HepG2 (cell line): Measurements from ENCODE around the gene OSER1. TPM values are rescaled to one million over a fixed set of nuclear protein-coding genes. Genes with fewer than 3 reads are reported as not detected.
A peak's percentile ranks its signal among the peaks of the same experiment; 100 is the strongest.

Experiments used
- ATRX ChIP-seq: sonication (generic); formaldehyde crosslinking; IDR thresholded peaks from 2 replicates; pipeline ENCODE4 v1.4.0; 2020; ENCODE audit warnings: missing genetic modification reagents, borderline replicate concordance
- DMTF1 ChIP-seq: sonication (generic); formaldehyde crosslinking; IDR thresholded peaks from 2 replicates; pipeline ENCODE4 v1.4.0; 2020; ENCODE audit warnings: mild to moderate bottlenecking, missing genetic modification reagents
- E2F1 ChIP-seq: sonication (generic); formaldehyde crosslinking; IDR thresholded peaks from 2 replicates; pipeline ENCODE4 v1.5.0; 2020; ENCODE audit warnings: missing genetic modification reagents
- FOXA1 ChIP-seq, 2 experiments: fragments of 450-650 bp in 1 of 2; sonication (generic) in 1 of 2; formaldehyde crosslinking in 1 of 2; IDR thresholded peaks; 2 replicates each; pipeline versions ENCODE4 v1.4.0 to v1.6.1; 2016 to 2020; ENCODE audit warnings: missing genetic modification reagents in 1 of 2
- HINFP ChIP-seq: sonication (generic); formaldehyde crosslinking; IDR thresholded peaks from 2 replicates; pipeline ENCODE4 v1.4.0; 2020; ENCODE audit warnings: low read depth, mild to moderate bottlenecking, missing genetic modification reagents
- IRF1 ChIP-seq: sonication (generic); formaldehyde crosslinking; IDR thresholded peaks from 2 replicates; pipeline ENCODE4 v1.4.0; 2020; ENCODE audit warnings: low read depth, mild to moderate bottlenecking, missing genetic modification reagents
- JUNB ChIP-seq: sonication (generic); formaldehyde crosslinking; IDR thresholded peaks from 2 replicates; pipeline ENCODE4 v1.8.0; 2022; ENCODE audit warnings: missing genetic modification reagents, mild to moderate bottlenecking, borderline replicate concordance
- MATR3 ChIP-seq: sonication (generic); formaldehyde crosslinking; IDR thresholded peaks from 2 replicates; pipeline ENCODE4 v1.4.0; 2020; ENCODE audit warnings: missing genetic modification reagents
- MIER2 ChIP-seq: IDR thresholded peaks from 2 replicates; pipeline ENCODE4 v1.6.1; 2016; ENCODE audit warnings: missing biosample characterization, missing genetic modification reagents
- MTA3 ChIP-seq: sonication (generic); formaldehyde crosslinking; IDR thresholded peaks from 2 replicates; pipeline ENCODE4 v1.4.0; 2020; ENCODE audit warnings: missing genetic modification reagents
- RBAK ChIP-seq: sonication (generic); formaldehyde crosslinking; IDR thresholded peaks from 2 replicates; pipeline ENCODE4 v1.5.1; 2020; ENCODE audit warnings: mild to moderate bottlenecking, missing genetic modification reagents
- SP4 ChIP-seq: sonication (generic); formaldehyde crosslinking; IDR thresholded peaks from 2 replicates; pipeline ENCODE4 v1.8.1; 2023; ENCODE audit warnings: mild to moderate bottlenecking, missing genetic modification reagents
- STAG1 ChIP-seq: sonication (generic); formaldehyde crosslinking; IDR thresholded peaks from 2 replicates; pipeline ENCODE4 v1.4.0; 2020; ENCODE audit warnings: missing genetic modification reagents
- TGIF2 ChIP-seq: IDR thresholded peaks from 2 replicates; pipeline ENCODE4 v1.6.1; 2016; ENCODE audit warnings: control low read depth, missing compliant biosample characterization
- ZBTB21 ChIP-seq: sonication (generic); formaldehyde crosslinking; IDR thresholded peaks from 2 replicates; pipeline ENCODE4 v1.4.0; 2020; ENCODE audit warnings: missing genetic modification reagents
- ZBTB46 ChIP-seq: sonication (generic); formaldehyde crosslinking; IDR thresholded peaks from 2 replicates; pipeline ENCODE4 v1.4.0; 2020; ENCODE audit warnings: mild to moderate bottlenecking, missing genetic modification reagents, borderline replicate concordance
- ZFP36L2 ChIP-seq: sonication (generic); formaldehyde crosslinking; IDR thresholded peaks from 2 replicates; pipeline ENCODE4 v1.4.0; 2020; ENCODE audit warnings: missing genetic modification reagents
- ZKSCAN5 ChIP-seq: sonication (generic); formaldehyde crosslinking; IDR thresholded peaks from 2 replicates; pipeline ENCODE4 v1.5.1; 2020; ENCODE audit warnings: mild to moderate bottlenecking, missing genetic modification reagents
- ZNF30 ChIP-seq: sonication (generic); formaldehyde crosslinking; IDR thresholded peaks from 2 replicates; pipeline ENCODE4 v1.5.0; 2020; ENCODE audit warnings: mild to moderate bottlenecking, missing genetic modification reagents
- ZNF451 ChIP-seq: sonication (generic); formaldehyde crosslinking; IDR thresholded peaks from 2 replicates; pipeline ENCODE4 v1.5.0; 2020; ENCODE audit warnings: mild to moderate bottlenecking, missing genetic modification reagents
- ZNF567 ChIP-seq: sonication (generic); formaldehyde crosslinking; IDR thresholded peaks from 2 replicates; pipeline ENCODE4 v1.8.1; 2023; ENCODE audit warnings: mild to moderate bottlenecking, missing genetic modification reagents, borderline replicate concordance
- polyA plus RNA-seq, 8 experiments: library from polyadenylated mRNA; depleted of rRNA in 3 of 8; stranded (reverse) in 7 of 8; unstranded in 1 of 8; fragments of >200 nt; fragmentation: Illumina TruSeq in 4 of 8; extraction: Trizol in 4 of 8; gene quantifications; 2 replicates each; pipeline versions ENCODE4 v1.2.1 to v1.2.3, GENCODE V29; 2011 to 2016; ENCODE audit warnings: low read depth in 4 of 8, missing spikeins in 1 of 8, mixed read lengths in 1 of 8; ENCODE audit not compliant: insufficient read depth in 1 of 8
- total RNA-seq, 5 experiments: library from RNA; depleted of rRNA; stranded (reverse); fragments of >200 nt; fragmentation: Illumina TruSeq; extraction: Trizol; gene quantifications; 2 replicates each; pipeline ENCODE4 v1.2.3, GENCODE V29; 2016; ENCODE audit warnings: low read depth in 1 of 5

OSER1 gene
- total and polyA plus RNA-seq, 2 of the 13 experiments (the other 11 are each of a cell fraction or from before 2014, with no cell fraction given): 71.2 to 71.5 TPM

GRCh38 chr20:44209686-44210405 is 725 bp downstream of the OSER1 start (continued):
- 0 out of 2 replicates have a peak, but pooled peaks have one; percentile 33 for TF ChIP-seq DMTF1 (CRISPR knock-in tag)
- TF ChIP-seq TGIF2 (CRISPR knock-in tag): peak; percentile 44; the same call in 1 of the 2 replicates
- peak; percentile 68 for TF ChIP-seq JUNB
- TF ChIP-seq ZNF451: no peak
- TF ChIP-seq FOXA1 (IDR thresholded peaks at IDR 0.05): no peak
- TF ChIP-seq FOXA1 (CRISPR knock-in tag; IDR thresholded peaks at IDR 0.05): no peak
- no peak for TF ChIP-seq MTA3 (CRISPR knock-in tag)
- TF ChIP-seq ATRX (CRISPR knock-in tag): no peak
- TF ChIP-seq SP4 (CRISPR knock-in tag): no peak
- TF ChIP-seq MATR3: peak; percentile 85; the same call in 1 of the 2 replicates
- TF ChIP-seq HINFP (CRISPR knock-in tag): 0 out of 2 replicates have a peak, but pooled peaks have one; percentile 7
- TF ChIP-seq E2F1 (CRISPR knock-in tag): 0 out of 2 replicates have a peak, but pooled peaks have one; percentile 5
- no peak for TF ChIP-seq STAG1 (CRISPR knock-in tag)
- TF ChIP-seq ZNF567 (CRISPR knock-in tag): peak; percentile 52; the same call in 1 of the 2 replicates
- peak; percentile 58; the same call in 1 of the 2 replicates for TF ChIP-seq MIER2 (CRISPR knock-in tag)
- TF ChIP-seq ZBTB21 (CRISPR knock-in tag): no peak; the same call in 1 of the 2 replicates
- no peak for TF ChIP-seq RBAK
- TF ChIP-seq IRF1 (CRISPR knock-in tag): no peak
- peak; percentile 47; the same call in 1 of the 2 replicates for TF ChIP-seq ZKSCAN5 (CRISPR knock-in tag)
- TF ChIP-seq ZFP36L2 (CRISPR knock-in tag): no peak
- peak; percentile 87; the same call in 1 of the 2 replicates for TF ChIP-seq ZBTB46 (CRISPR knock-in tag)
- TF ChIP-seq ZNF30: peak; percentile 86
